ENCODE data around the gene MUC20.
"Not testable (repeated sequence)": the region's sequence is repeated elsewhere in the genome, so short reads cannot be mapped to it uniquely, and the experiment has no call there.

The MUC20 gene

GRCh38 chr3:195720831-195721506, at the start of gene MUC20:
Gene MUC20 (plus strand): TSS chr3:195720978. CDS start chr3:195721008, 30 bp downstream.
- not testable (repeated sequence) for DNase-seq (ENCODE audit: low read depth in 2 of 2)

- DNase-seq (ENCODE audit: low read depth in 2 of 2) = not testable (repeated sequence)
These were observed 49.5 kb upstream of the MUC20 start for GRCh38 chr3:195671283-195671682.

GRCh38 chr3:195673711-195674110, 47.1 kb upstream of the MUC20 start:
- not testable (repeated sequence) for DNase-seq (ENCODE audit: low read depth in 2 of 2)

GRCh38 chr3:195678391-195679015, 42.3 kb upstream of the MUC20 start:
- not testable (repeated sequence) for DNase-seq (ENCODE audit: low read depth in 2 of 2)

- DNase-seq (ENCODE audit: low read depth in 2 of 2) = not testable (repeated sequence)
These were observed 40.1 kb upstream of the MUC20 start for GRCh38 chr3:195680690-195681089.

GRCh38 chr3:195681458-195682103, 39.2 kb upstream of the MUC20 start:
- not testable (repeated sequence) for DNase-seq (ENCODE audit: low read depth in 2 of 2)

GRCh38 chr3:195682104-195682742, 38.6 kb upstream of the MUC20 start:
- DNase-seq (ENCODE audit: low read depth in 2 of 2) = not testable (repeated sequence)

GRCh38 chr3:195683722-195684526, 36.9 kb upstream of the MUC20 start:
- DNase-seq (ENCODE audit: low read depth in 2 of 2) = not testable (repeated sequence)

GRCh38 chr3:195684527-195685257, 36.1 kb upstream of the MUC20 start:
- DNase-seq (ENCODE audit: low read depth in 2 of 2) = not testable (repeated sequence)

GRCh38 chr3:195686537-195687208, 34.1 kb upstream of the MUC20 start:
- DNase-seq (ENCODE audit: low read depth in 2 of 2) = peak in 1 of 2 donors; percentile 32

GRCh38 chr3:195687209-195687760, 33.5 kb upstream of the MUC20 start:
- peak; percentile 29 to 60 for DNase-seq (ENCODE audit: low read depth in 2 of 2)

GRCh38 chr3:195688471-195689183, 32.2 kb upstream of the MUC20 start:
- not testable (repeated sequence) for DNase-seq (ENCODE audit: low read depth in 2 of 2)

- not testable (repeated sequence) for DNase-seq (ENCODE audit: low read depth in 2 of 2)
These were observed 31.4 kb upstream of the MUC20 start for GRCh38 chr3:195689184-195690070.

GRCh38 chr3:195690951-195691350, 29.8 kb upstream of the MUC20 start:
- no peak for DNase-seq (ENCODE audit: low read depth in 2 of 2)

- DNase-seq (ENCODE audit: low read depth in 2 of 2) = not testable (repeated sequence)
These were observed 29.0 kb upstream of the MUC20 start for GRCh38 chr3:195691596-195692353.

GRCh38 chr3:195692354-195692685, 28.5 kb upstream of the MUC20 start:
- no peak for DNase-seq (ENCODE audit: low read depth in 2 of 2)

GRCh38 chr3:195692781-195693427, 27.9 kb upstream of the MUC20 start:
- no peak for DNase-seq (ENCODE audit: low read depth in 2 of 2)
